Activated CD8-positive, alpha-beta memory T cell treated with anti-CD3 and anti-CD28 coated beads for 1 hour (primary cell): ENCODE data around the gene MTHFD1L.

ENCODE experiments used
- DNase-seq, 2 donors: peaks; one replicate each; pipeline ENCODE4 v3.0.0-alpha.2; 2020; ENCODE audit warnings: low read depth in 1 of 2; ENCODE audit errors: extremely low read depth in 1 of 2

MTHFD1L gene

GRCh38 chr6:151147118-151147832 lies 281.8 kb downstream of the MTHFD1L start:
- DNase-seq = no peak

- DNase-seq = no peak
Observed at GRCh38 chr6:151148111-151148510, 282.6 kb downstream of the MTHFD1L start.

- DNase-seq = no peak
Observed at GRCh38 chr6:151149793-151150192, 284.3 kb downstream of the MTHFD1L start.
